ENCODE data around the gene PPM1D.

PPM1D gene

DNA sequence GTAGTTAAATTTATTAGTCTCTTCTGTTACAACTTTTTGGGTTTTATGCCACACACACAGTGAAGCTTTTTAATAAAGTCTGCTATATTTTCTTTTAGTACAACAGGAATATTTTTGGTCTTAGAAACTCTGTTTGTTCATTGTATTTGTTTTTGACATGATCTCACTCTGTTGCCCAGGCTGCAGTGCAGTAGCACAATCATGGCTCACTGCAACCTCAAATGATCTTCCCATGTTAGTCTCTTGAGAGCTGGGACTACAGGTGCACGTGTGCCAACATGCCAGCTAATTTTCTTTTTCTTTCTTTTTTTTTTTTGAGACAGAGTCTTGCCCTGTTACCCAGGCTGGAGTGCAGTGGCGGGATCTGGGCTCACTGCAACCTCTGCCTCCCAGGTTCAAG is 27.1 kb downstream of the PPM1D start:
- no peak for DNase-seq (ENCODE audit: low read depth)
- H3K9me3 ChIP-seq (ENCODE audit: control insufficient read depth, low read length), result no peaks in the 10 kb centered on the region
- no peaks in the 10 kb centered on the region for H3K27me3 ChIP-seq (replicated peaks; ENCODE audit: control insufficient read depth, insufficient read depth, low read length)
- no peaks in the 10 kb centered on the region for H3K4me1 ChIP-seq (ENCODE audit: control insufficient read depth, insufficient read depth, low read length)
- H3K4me3 ChIP-seq (ENCODE audit: low read length), result no peak overlapping the region
- H3K9ac ChIP-seq (ENCODE audit: low read length), result no peak overlapping the region
- H3K36me3 ChIP-seq (ENCODE audit: control insufficient read depth, insufficient read depth, low read length, severe bottlenecking), result peaks cover 5% of the 10 kb centered on the region

DNA sequence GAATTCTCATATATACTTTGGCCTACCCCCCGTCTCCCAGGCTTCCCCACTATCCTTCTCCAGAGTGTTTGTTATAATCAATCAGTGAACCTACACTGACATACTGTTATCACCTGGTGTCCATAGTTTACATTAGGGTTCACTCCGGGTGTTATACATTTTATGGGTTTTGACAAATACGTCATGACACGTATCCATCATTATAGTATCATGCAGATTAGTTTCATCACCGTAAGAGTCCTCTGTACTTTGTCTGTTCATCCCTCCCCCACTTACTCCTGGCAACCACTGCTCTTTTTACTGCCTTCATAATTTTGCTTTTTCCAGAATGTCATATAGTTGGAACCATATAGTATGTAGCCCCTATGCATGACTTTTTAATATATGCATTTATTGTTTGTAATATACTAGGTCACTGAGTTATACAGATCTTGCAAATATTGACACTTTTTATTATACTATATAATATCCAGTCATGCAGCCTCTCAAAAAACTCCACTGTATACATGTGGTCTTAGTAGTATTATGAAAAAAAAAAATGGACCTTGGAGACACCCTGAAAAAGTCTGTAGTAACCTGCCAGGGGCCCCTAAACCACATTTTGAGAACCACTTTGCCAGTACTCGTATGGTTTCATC is 28.4 kb downstream of the PPM1D start:
- H3K9me3 ChIP-seq (ENCODE audit: control insufficient read depth, low read length), result no peaks in the 10 kb centered on the region
- no peaks in the 10 kb centered on the region for H3K27me3 ChIP-seq (replicated peaks; ENCODE audit: control insufficient read depth, insufficient read depth, low read length)
- no peak overlapping the region for H3K4me3 ChIP-seq (ENCODE audit: low read length)
- no peaks in the 10 kb centered on the region for H3K4me1 ChIP-seq (ENCODE audit: control insufficient read depth, insufficient read depth, low read length)
- peaks cover 5% of the 10 kb centered on the region for H3K36me3 ChIP-seq (ENCODE audit: control insufficient read depth, insufficient read depth, low read length, severe bottlenecking)
- no peak for DNase-seq (ENCODE audit: low read depth)
- H3K9ac ChIP-seq (ENCODE audit: low read length), result no peak overlapping the region

DNA sequence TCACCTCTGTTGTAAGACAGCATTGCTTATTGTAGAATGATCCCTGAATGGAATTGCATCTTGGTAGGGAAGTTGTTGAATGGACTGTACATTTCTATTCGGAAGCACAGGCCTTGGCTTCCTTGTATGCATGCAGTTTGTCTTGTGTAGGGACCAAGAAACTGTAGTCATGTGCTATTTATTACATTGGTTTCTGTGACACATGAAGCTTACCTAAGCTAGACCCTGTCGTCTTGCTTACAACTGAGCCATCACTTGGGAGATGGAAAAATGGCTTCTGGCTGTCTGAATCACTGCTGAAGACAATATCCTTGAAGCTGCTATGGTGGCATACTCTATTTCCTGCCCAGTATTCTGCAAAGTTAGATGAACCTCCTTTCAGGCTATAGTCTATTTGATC is 29.1 kb downstream of the PPM1D start:
- H3K9me3 ChIP-seq (ENCODE audit: control insufficient read depth, low read length), result no peaks in the 10 kb centered on the region
- no peak overlapping the region for H3K9ac ChIP-seq (ENCODE audit: low read length)
- no peak for DNase-seq (ENCODE audit: low read depth)
- no peaks in the 10 kb centered on the region for H3K4me1 ChIP-seq (ENCODE audit: control insufficient read depth, insufficient read depth, low read length)
- peaks cover 9% of the 10 kb centered on the region for H3K36me3 ChIP-seq (ENCODE audit: control insufficient read depth, insufficient read depth, low read length, severe bottlenecking)
- no peaks in the 10 kb centered on the region for H3K27me3 ChIP-seq (replicated peaks; ENCODE audit: control insufficient read depth, insufficient read depth, low read length)
- no peak overlapping the region for H3K4me3 ChIP-seq (ENCODE audit: low read length)

DNA sequence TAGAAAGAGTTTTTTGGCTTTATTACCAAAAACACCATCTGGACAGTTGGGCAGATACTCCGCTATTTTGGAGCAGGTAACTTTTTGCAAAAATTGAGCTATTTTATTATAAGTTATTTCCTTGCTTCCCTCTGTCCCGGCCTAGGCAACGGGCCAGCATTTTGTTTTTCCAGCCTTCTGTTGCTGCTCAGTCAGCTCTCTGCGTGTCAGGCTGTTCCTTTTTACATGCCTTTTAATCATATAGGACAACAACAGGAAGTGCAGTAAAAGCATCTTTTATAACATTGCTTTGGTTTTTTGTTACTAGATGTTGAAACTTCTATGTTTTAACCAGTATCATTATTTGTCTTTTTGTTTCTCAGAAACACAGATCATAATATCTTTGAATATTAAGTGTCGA is 30.4 kb downstream of the PPM1D start:
- Histone ChIP-seq H3K9me3 (ENCODE audit: control insufficient read depth, low read length) (no peaks in the 10 kb centered on the region), H3K4me1 (ENCODE audit: control insufficient read depth, insufficient read depth, low read length) (no peaks in the 10 kb centered on the region), H3K27me3 (replicated peaks; ENCODE audit: control insufficient read depth, insufficient read depth, low read length) (no peaks in the 10 kb centered on the region), H3K4me3 (ENCODE audit: low read length) (no peak overlapping the region), H3K36me3 (ENCODE audit: control insufficient read depth, insufficient read depth, low read length, severe bottlenecking) (peaks cover 13% of the 10 kb centered on the region), H3K9ac (ENCODE audit: low read length) (no peak overlapping the region)
- no peak for DNase-seq (ENCODE audit: low read depth)

DNA sequence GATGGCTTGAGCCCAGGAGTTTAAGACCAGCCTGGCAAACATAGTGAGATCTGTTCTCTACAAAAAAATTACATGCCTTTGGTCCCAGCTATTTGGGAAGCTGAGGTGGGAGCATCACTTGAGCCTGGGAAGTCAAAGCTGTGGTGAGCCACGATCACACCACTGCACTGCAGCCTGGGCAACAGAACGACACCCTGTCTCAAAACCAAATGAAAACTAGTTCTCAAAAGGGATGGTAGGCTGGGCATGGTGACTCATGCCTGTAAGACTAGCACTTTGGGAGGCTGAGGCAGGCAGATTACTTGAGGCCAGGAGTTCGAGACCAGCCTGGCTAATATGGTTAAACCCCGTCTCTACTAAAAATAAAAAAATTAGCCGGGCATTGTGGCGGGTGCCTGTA is 31.1 kb downstream of the PPM1D start:
- DNase-seq (ENCODE audit: low read depth), result no peak
- Histone ChIP-seq H3K4me3 (ENCODE audit: low read length) (no peak overlapping the region), H3K4me1 (ENCODE audit: control insufficient read depth, insufficient read depth, low read length) (peaks cover 3% of the 10 kb centered on the region), H3K9me3 (ENCODE audit: control insufficient read depth, low read length) (no peaks in the 10 kb centered on the region), H3K36me3 (ENCODE audit: control insufficient read depth, insufficient read depth, low read length, severe bottlenecking) (peaks cover 19% of the 10 kb centered on the region), H3K27me3 (replicated peaks; ENCODE audit: control insufficient read depth, insufficient read depth, low read length) (no peaks in the 10 kb centered on the region), H3K9ac (ENCODE audit: low read length) (no peak overlapping the region)

DNA sequence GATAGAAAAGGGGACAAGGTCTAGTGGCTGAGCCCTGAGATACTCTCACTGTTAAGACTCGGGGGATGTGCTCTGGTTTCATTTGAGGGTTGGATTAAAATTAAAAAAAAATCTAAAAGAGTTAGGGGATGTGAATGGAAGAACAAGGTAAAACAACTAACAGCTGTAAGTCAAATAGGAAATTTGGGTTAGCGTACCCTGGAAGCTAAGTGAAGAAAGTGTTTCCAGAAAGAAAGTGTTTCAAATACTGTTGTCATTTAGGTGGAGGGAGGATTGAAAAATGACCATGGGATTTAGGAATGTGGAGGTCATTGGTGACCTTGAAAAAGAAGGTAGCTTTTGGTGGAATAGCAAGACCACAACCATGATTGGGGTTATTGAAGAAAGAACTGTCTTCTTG is 37.7 kb downstream of the PPM1D start:
- H3K4me1 ChIP-seq (ENCODE audit: control insufficient read depth, insufficient read depth, low read length), result peaks cover 9% of the 10 kb centered on the region
- H3K9me3 ChIP-seq (ENCODE audit: control insufficient read depth, low read length), result no peaks in the 10 kb centered on the region
- H3K4me3 ChIP-seq (ENCODE audit: low read length), result no peak overlapping the region
- DNase-seq (ENCODE audit: low read depth), result no peak
- no peak overlapping the region for H3K9ac ChIP-seq (ENCODE audit: low read length)
- H3K36me3 ChIP-seq (ENCODE audit: control insufficient read depth, insufficient read depth, low read length, severe bottlenecking), result peaks cover 30% of the 10 kb centered on the region
- no peaks in the 10 kb centered on the region for H3K27me3 ChIP-seq (replicated peaks; ENCODE audit: control insufficient read depth, insufficient read depth, low read length)

DNA sequence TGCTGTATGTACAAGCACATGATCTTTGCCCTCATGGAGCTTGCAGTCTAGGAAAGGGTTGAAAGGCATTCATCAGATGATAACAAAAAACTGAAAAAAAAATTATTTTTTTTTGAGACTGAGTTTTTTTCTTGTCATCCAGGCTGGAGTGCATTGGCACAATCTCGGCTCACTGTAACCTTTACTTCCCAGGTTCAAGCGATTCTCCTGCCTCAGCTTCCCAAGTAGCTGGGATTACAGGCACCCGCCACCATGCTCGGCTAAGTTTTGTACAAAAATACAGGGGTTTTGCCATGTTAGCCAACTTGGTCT is 39.0 kb downstream of the PPM1D start:
- H3K36me3 ChIP-seq (ENCODE audit: control insufficient read depth, insufficient read depth, low read length, severe bottlenecking), result peaks cover 27% of the 10 kb centered on the region
- no peak for DNase-seq (ENCODE audit: low read depth)
- no peaks in the 10 kb centered on the region for H3K27me3 ChIP-seq (replicated peaks; ENCODE audit: control insufficient read depth, insufficient read depth, low read length)
- H3K9me3 ChIP-seq (ENCODE audit: control insufficient read depth, low read length), result no peaks in the 10 kb centered on the region
- H3K9ac ChIP-seq (ENCODE audit: low read length), result no peak overlapping the region
- H3K4me1 ChIP-seq (ENCODE audit: control insufficient read depth, insufficient read depth, low read length), result peaks cover 18% of the 10 kb centered on the region
- no peak overlapping the region for H3K4me3 ChIP-seq (ENCODE audit: low read length)

DNA sequence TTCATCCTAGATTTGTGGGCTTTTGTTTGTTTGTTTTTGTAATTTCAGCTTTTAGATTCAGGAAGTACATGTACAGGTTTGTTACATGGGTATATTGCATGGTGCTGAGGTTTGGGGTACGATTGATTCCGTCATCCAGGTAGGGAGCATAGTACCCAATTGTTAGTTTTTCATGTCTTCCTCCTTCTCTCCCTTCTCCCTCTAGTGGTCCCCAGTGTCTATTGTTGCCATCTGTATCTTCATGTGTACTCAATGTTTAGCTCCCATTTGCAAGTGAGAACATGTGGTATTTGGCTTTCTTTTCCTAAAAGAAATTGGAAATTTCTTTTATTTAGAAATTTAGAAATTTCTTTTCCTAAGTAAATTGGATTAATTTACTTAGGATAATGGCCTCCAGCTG is 40.5 kb downstream of the PPM1D start:
- peak; percentile 29 for DNase-seq (ENCODE audit: low read depth)
- Histone ChIP-seq H3K9ac (ENCODE audit: low read length) (no peak overlapping the region), H3K4me3 (ENCODE audit: low read length) (no peak overlapping the region), H3K36me3 (ENCODE audit: control insufficient read depth, insufficient read depth, low read length, severe bottlenecking) (peaks cover 16% of the 10 kb centered on the region), H3K9me3 (ENCODE audit: control insufficient read depth, low read length) (no peaks in the 10 kb centered on the region), H3K4me1 (ENCODE audit: control insufficient read depth, insufficient read depth, low read length) (peaks cover 17% of the 10 kb centered on the region), H3K27me3 (replicated peaks; ENCODE audit: control insufficient read depth, insufficient read depth, low read length) (no peaks in the 10 kb centered on the region)

DNA sequence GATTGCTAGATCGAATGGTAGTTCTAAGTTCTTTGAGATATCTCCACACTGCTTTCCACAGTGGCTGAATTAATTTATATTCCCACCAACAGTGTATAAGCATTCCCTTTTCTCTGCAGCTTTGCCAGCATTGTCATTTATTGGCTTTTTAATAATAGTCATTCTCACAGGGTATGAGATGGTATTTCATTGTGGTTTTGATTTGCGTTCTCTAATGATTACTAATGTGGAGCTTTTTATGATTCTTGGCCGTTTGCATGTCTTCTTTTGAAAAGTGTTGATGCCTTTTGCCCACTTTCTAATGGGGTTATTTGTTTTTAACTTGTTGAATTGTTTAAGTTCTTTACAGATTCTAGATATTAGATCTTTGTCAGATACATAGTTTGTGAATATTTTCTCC is 41.1 kb downstream of the PPM1D start:
- Histone ChIP-seq H3K9me3 (ENCODE audit: control insufficient read depth, low read length) (no peaks in the 10 kb centered on the region), H3K27me3 (replicated peaks; ENCODE audit: control insufficient read depth, insufficient read depth, low read length) (no peaks in the 10 kb centered on the region), H3K36me3 (ENCODE audit: control insufficient read depth, insufficient read depth, low read length, severe bottlenecking) (peaks cover 11% of the 10 kb centered on the region), H3K4me3 (ENCODE audit: low read length) (no peak overlapping the region), H3K4me1 (ENCODE audit: control insufficient read depth, insufficient read depth, low read length) (peaks cover 15% of the 10 kb centered on the region), H3K9ac (ENCODE audit: low read length) (no peak overlapping the region)
- DNase-seq (ENCODE audit: low read depth), result no peak

DNA sequence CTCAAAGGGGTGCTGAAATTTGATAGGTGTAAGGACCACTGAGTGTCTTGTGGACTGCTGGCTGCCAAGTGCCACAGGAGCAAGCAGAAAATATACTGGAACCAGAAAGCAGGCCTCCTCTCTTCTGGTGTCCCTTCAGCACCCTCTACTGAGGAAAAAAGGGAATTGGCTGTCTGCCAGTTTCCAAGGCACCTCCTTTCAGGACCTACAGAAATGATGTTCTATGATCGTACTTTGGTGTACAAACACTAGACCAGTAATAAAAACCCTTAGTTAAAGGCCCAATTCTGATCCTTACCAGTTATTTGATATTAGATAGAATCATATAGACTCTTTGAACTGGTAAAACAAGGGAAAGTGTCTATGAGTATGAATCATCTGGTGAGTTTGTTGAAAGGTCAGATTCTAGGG is 41.8 kb downstream of the PPM1D start:
- Histone ChIP-seq H3K4me3 (ENCODE audit: low read length) (no peak overlapping the region), H3K4me1 (ENCODE audit: control insufficient read depth, insufficient read depth, low read length) (peaks cover 15% of the 10 kb centered on the region), H3K36me3 (ENCODE audit: control insufficient read depth, insufficient read depth, low read length, severe bottlenecking) (peaks cover 4% of the 10 kb centered on the region), H3K27me3 (replicated peaks; ENCODE audit: control insufficient read depth, insufficient read depth, low read length) (no peaks in the 10 kb centered on the region), H3K9me3 (ENCODE audit: control insufficient read depth, low read length) (no peaks in the 10 kb centered on the region), H3K9ac (ENCODE audit: low read length) (no peak overlapping the region)
- peak; percentile 85 for DNase-seq (ENCODE audit: low read depth)

DNA sequence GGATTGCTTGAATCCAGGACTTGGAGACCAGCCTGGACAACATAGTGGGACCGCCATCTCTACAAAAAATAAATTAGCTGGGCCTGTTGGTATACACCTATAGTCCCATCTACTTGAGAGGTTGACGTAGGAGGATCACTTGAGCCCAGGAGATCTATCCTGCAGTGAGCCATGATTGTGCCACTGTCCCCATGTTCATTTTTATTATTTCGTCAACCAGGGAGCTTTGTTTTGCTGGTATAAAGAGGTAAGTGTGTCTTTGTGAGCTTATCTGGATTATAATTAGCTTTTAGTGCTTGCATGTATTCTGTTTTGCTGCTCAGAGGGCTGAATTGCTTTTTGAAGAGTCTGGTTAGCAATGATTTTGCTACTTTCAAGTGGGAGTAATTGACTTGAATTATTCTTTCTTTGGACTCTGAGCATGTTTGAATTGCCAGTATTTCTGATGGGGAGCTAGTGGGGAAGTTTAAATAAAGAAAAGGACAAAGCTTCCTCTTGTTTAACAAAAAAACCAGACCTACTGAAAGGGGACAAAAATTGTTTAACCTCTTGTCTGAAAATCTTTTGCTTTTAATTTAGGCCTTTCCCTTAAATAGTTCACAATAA is 46.0 kb downstream of the PPM1D start:
- Histone ChIP-seq H3K27me3 (replicated peaks; ENCODE audit: control insufficient read depth, insufficient read depth, low read length) (no peaks in the 10 kb centered on the region), H3K9ac (ENCODE audit: low read length) (no peak overlapping the region), H3K4me3 (ENCODE audit: low read length) (no peak overlapping the region), H3K9me3 (ENCODE audit: control insufficient read depth, low read length) (no peaks in the 10 kb centered on the region), H3K4me1 (ENCODE audit: control insufficient read depth, insufficient read depth, low read length) (peaks cover 15% of the 10 kb centered on the region), H3K36me3 (ENCODE audit: control insufficient read depth, insufficient read depth, low read length, severe bottlenecking) (peaks cover 6% of the 10 kb centered on the region)
- no peak for DNase-seq (ENCODE audit: low read depth)

DNA sequence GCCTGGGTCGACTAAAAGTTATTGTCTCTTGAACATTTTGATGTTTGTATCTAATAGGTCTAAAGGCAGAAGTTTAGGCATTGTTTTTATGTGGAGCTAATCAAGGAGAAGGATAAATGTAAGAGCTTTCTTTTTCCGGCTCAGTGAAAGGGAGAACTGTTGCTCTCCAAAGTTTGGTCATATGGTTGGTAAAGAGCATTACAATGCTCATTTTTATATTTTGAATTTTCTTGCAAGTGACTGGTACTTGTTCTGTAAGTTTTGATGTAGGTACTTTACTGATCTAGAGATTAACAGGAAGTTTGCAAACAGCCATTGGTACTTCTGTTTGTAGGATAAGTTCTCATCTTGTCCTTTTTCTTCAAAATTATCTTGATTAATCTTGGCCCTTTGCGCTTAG is 46.7 kb downstream of the PPM1D start:
- Histone ChIP-seq H3K27me3 (replicated peaks; ENCODE audit: control insufficient read depth, insufficient read depth, low read length) (no peaks in the 10 kb centered on the region), H3K9me3 (ENCODE audit: control insufficient read depth, low read length) (no peaks in the 10 kb centered on the region), H3K4me1 (ENCODE audit: control insufficient read depth, insufficient read depth, low read length) (peaks cover 14% of the 10 kb centered on the region), H3K36me3 (ENCODE audit: control insufficient read depth, insufficient read depth, low read length, severe bottlenecking) (peaks cover 8% of the 10 kb centered on the region), H3K9ac (ENCODE audit: low read length) (no peak overlapping the region), H3K4me3 (ENCODE audit: low read length) (no peak overlapping the region)
- DNase-seq (ENCODE audit: low read depth), result no peak

Measured in adipocyte (in vitro differentiated cells).